HFFc6 (cell line): ENCODE data around the gene SYT10. TPM values are rescaled to one million over a fixed set of nuclear protein-coding genes. Genes with fewer than 3 reads are reported as not detected.
"Not testable (repeated sequence)": the region's sequence is repeated elsewhere in the genome, so short reads cannot be mapped to it uniquely, and the experiment has no call there.

Experiments used
- DNase-seq: peaks from one replicate; pipeline ENCODE4 v3.0.0-alpha.2; 2018
- H3K27ac Mint-ChIP-seq: 2 replicates; pipeline ENCODE4 v1.8.0; 2020; ENCODE audit warnings: mild to moderate bottlenecking, mixed read lengths
- H3K27me3 Mint-ChIP-seq: 2 replicates; pipeline ENCODE4 v1.8.0; 2021; ENCODE audit warnings: mild to moderate bottlenecking, moderate library complexity, mixed read lengths; ENCODE audit not compliant: insufficient read depth
- H3K36me3 Mint-ChIP-seq: 2 replicates; pipeline ENCODE4 v1.8.0; 2021; ENCODE audit warnings: low read depth, mixed read lengths
- H3K4me1 Mint-ChIP-seq: 2 replicates; pipeline ENCODE4 v1.8.0; 2020; ENCODE audit warnings: low read depth, mixed read lengths
- H3K4me3 Mint-ChIP-seq: 2 replicates; pipeline ENCODE4 v1.8.0; 2020; ENCODE audit warnings: mild to moderate bottlenecking, moderate library complexity, mixed read lengths
- H3K9me3 Mint-ChIP-seq: 2 replicates; pipeline ENCODE4 v1.8.0; 2020; ENCODE audit warnings: mild to moderate bottlenecking, mixed read lengths
- CTCF ChIP-seq: fragments of 200-600 bp; sonication (generic); IDR thresholded peaks from 2 replicates; pipeline ENCODE4 v1.5.0; 2021; ENCODE audit warnings: antibody characterized with exemption, mild to moderate bottlenecking
- total RNA-seq, 6 experiments: library from RNA; stranded (reverse); fragmentation: NEBNext Ultra II Directional; extraction: Animal tissue kit (Norgen Biotek cat#: 25700); gene quantifications; 2 replicates in 1 of 6; 3 replicates in 5 of 6; pipeline ENCODE4 v1.2.3, GENCODE V29; 2021

The SYT10 gene
- total RNA-seq, 6 experiments from 2014 or later: not detected

DNA sequence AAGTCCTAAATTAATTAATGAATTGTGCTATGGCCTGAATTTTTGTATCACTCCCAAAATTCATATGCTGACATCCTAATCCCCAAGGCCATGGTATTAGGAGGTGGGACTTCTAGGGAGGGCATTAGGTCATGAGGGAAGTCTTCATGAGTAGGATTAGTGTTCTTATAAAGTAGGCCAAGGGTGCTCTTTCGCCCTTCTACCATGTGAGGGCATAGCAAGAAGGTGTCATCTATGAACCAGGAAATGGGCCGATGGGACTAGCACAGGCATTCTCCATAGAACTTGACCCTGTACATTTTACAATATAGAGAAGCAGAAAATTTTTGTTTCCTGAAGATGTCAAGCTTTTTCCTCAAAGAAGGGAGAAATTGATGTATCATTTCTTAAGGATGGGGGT lies 12.5 kb downstream of the SYT10 start:
- Mint-ChIP-seq H3K36me3 (no peaks in the 10 kb centered on the region), H3K9me3 (peaks cover 26% of the 10 kb centered on the region), H3K4me1 (no peaks in the 10 kb centered on the region), H3K27ac (no peak overlapping the region), H3K27me3 (no peaks in the 10 kb centered on the region), H3K4me3 (no peak overlapping the region)
- no peak for DNase-seq
- no peak for TF ChIP-seq CTCF

GRCh38 chr12:33423706-33424105 lies 15.9 kb downstream of the SYT10 start:
- no peaks in the 10 kb centered on the region for H3K4me1 Mint-ChIP-seq
- H3K9me3 Mint-ChIP-seq: peaks cover 30% of the 10 kb centered on the region
- H3K4me3 Mint-ChIP-seq: no peak overlapping the region
- H3K36me3 Mint-ChIP-seq: no peaks in the 10 kb centered on the region
- DNase-seq: no peak
- H3K27ac Mint-ChIP-seq: no peak overlapping the region
- H3K27me3 Mint-ChIP-seq: no peaks in the 10 kb centered on the region
- TF ChIP-seq CTCF: no peak

GRCh38 chr12:33412410-33412809 lies 27.2 kb downstream of the SYT10 start:
- H3K4me3 Mint-ChIP-seq, DNase-seq, H3K36me3 Mint-ChIP-seq, H3K4me1 Mint-ChIP-seq, H3K27ac Mint-ChIP-seq, H3K27me3 Mint-ChIP-seq: not testable (repeated sequence)
- peaks cover 18% of the 10 kb centered on the region for H3K9me3 Mint-ChIP-seq

DNA sequence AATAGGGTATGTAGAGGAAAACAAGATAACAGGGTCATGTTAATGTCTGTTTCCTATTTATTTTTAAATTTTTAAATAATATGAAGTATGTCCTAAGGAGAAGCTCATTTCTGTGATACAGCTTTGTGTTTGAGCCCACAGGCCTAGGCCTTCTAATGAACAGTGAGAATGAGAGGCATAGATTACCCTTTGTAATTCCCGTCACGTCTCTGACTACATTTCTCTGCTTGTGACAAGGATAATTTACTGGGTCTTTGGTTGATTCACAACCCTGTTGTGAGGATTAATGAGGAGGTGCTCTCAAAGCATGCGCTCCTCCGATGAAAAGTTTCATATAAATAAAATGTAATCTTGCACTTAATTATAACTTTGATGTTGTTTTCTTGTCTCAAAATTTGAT lies 56.1 kb downstream of the SYT10 start:
- TF ChIP-seq CTCF: no peak
- Mint-ChIP-seq H3K9me3 (peaks cover 27% of the 10 kb centered on the region), H3K27me3 (no peaks in the 10 kb centered on the region), H3K27ac (no peak overlapping the region), H3K4me3 (no peak overlapping the region), H3K36me3 (no peaks in the 10 kb centered on the region), H3K4me1 (no peaks in the 10 kb centered on the region)
- DNase-seq: no peak

DNA sequence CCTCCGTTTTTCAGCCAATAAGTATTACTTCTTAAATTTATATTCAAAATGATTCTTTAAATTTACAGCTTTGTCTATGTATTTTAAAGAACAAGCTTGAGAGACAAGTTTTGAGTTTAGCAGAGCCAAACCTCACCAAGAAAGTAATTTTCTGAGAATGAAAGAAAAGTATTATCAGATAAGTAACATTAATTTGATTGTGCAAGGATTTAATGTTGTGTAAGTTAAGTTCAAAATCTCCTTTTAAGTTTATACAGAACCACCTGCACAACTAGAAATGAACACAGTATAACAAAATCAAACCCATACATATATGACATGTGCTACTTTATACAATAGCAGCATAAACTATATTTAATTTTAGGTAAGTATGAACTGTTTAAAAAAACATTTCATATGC lies 63.5 kb downstream of the SYT10 start:
- TF ChIP-seq CTCF: no peak
- H3K36me3 Mint-ChIP-seq: no peaks in the 10 kb centered on the region
- H3K9me3 Mint-ChIP-seq: peaks cover 16% of the 10 kb centered on the region; the same call in 1 of the 2 replicates
- no peak for DNase-seq
- H3K4me1 Mint-ChIP-seq: no peaks in the 10 kb centered on the region
- H3K27me3 Mint-ChIP-seq: no peaks in the 10 kb centered on the region
- no peak overlapping the region for H3K4me3 Mint-ChIP-seq
- no peak overlapping the region for H3K27ac Mint-ChIP-seq

GRCh38 chr12:33370318-33370717 lies 69.3 kb downstream of the SYT10 start:
- no peak overlapping the region for H3K4me3 Mint-ChIP-seq
- H3K4me1 Mint-ChIP-seq: no peaks in the 10 kb centered on the region
- no peaks in the 10 kb centered on the region for H3K36me3 Mint-ChIP-seq
- H3K9me3 Mint-ChIP-seq: peaks cover 21% of the 10 kb centered on the region
- no peak for TF ChIP-seq CTCF
- no peak for DNase-seq
- H3K27me3 Mint-ChIP-seq: no peaks in the 10 kb centered on the region
- no peak overlapping the region for H3K27ac Mint-ChIP-seq
